Activated CD8-positive, alpha-beta memory T cell treated with anti-CD3 and anti-CD28 coated beads for 36 hours (primary cell): ENCODE measurements around the gene DIP2B. TPM values are rescaled to one million over a fixed set of nuclear protein-coding genes. Genes with fewer than 3 reads are reported as not detected.

Experiments used
- CTCF ChIA-PET: fragments of 350-600 bp; sonication (Branson Sonifier 250); formaldehyde crosslinking; loops from one replicate; lab custom pipeline; 2021; ENCODE audit warnings: antibody characterized with exemption; lab: Charles Lee
- POLR2A ChIA-PET: fragments of 350-600 bp; sonication (Branson Sonifier 250); formaldehyde crosslinking; loops from one replicate; lab custom pipeline; 2021; ENCODE audit warnings: antibody characterized with exemption; lab: Charles Lee
- total RNA-seq, 2 experiments: library from RNA; stranded (reverse); gene quantifications; one replicate each; pipeline ENCODE4 v1.2.3, GENCODE V29; 2021

The DIP2B gene
- total RNA-seq, 2 experiments from 2014 or later, result 21.7 to 22.2 TPM

DNA sequence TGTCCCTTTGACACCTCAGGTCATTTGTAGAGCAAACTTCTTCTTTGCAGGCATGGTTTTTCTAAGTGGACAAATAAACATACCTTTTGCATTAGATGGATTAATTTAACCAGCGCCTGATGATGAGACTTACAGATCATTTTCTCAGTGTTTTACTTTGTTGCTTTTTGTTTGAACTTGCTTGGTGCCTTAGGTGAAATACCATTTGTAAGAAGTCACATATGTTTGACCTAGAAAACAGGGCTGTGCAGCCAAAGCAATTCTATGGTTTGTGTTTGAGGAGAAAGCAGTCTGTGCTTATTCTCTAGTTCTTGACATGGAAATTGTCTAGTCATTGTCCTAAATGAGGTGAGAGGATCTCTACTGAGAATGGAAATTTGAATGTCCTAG, 111.1 kb downstream of the DIP2B start:
- ChIA-PET CTCF (interaction anchor here (1.1 kb wide), 1 partner anchor 111 kb away, joined by 3 read pairs; the partner anchor contains the start of gene DIP2B), POLR2A (no interaction called here)

DNA sequence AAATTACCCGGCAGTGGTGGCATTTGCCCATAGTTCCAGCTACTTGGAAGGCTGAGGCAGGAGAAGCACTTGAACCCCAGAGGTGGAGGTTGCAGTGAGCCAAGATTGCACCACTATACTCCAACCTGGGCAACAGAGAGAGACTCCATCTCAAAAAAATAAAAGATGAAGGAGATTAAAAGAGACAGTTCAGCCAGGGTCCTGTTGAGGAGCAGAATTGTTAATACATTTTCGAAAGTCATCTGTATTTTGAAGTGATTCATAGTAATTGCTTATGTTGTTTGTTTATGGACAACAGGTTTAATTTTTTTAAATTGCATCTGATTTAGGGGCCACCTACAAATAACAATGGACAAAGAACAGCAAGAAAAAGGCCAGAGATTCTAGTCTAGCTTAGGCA, 112.9 kb downstream of the DIP2B start:
- ChIA-PET POLR2A (no interaction called here), CTCF (no interaction called here)

DNA sequence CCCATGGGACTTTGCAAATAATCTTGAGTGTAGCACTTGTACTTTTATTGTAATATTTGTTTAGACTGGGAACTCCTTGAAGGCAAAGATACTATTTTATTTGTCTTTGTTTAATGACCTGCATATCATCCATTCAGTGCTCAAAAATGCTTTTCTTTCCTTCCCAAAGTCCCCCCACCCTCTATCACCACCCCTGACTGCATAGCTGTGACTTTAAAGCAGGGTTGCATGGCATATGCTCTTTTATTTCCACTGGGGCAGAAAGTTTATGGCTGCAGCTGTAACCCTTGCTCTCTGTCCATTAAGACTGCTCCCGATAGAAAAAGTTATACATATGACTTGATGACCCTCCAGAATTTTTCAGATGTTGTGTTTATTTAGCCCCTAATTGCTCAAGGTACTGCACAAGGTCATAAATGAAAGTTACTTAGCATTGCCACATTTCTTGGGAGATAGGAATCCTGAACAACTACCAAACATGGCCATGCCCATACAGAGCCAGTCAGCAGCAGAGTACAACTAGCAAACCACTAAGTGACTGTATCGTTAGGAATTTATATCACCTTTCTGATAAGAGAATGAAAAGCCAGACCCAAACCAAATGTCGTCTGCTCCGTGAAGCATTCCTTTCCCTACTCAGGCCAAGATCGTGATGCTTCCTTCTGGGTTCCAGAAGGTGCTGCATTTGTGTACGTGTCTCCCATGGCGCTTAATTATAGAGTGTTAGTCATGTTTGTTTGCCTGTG, 114.3 kb downstream of the DIP2B start:
- ChIA-PET POLR2A (interaction anchor here (0.6 kb wide), 1 partner anchor 46 kb away, joined by 3 read pairs; no protein-coding TSS in a partner anchor), CTCF (no interaction called here)

DNA sequence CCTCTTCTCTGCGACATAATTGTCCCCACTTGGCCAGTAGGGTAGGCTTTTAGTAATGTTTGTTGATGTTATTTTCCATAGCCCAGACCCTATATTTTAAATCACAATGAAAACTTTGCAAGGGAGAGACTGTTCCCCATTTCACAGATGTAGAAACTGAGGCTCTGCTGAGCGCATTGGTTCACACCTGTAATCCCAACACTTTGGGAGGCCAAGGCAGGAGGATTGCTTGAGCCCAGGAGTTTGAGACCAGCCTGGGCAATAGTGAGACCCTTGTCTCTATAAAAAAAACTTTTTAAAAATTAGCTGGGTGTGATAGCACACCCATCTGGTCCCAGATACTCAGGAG, 114.8 kb downstream of the DIP2B start:
- ChIA-PET POLR2A (no interaction called here), CTCF (interaction anchor here (0.5 kb wide), 1 partner anchor 20 kb away, joined by 4 read pairs; no protein-coding TSS in a partner anchor)

DNA sequence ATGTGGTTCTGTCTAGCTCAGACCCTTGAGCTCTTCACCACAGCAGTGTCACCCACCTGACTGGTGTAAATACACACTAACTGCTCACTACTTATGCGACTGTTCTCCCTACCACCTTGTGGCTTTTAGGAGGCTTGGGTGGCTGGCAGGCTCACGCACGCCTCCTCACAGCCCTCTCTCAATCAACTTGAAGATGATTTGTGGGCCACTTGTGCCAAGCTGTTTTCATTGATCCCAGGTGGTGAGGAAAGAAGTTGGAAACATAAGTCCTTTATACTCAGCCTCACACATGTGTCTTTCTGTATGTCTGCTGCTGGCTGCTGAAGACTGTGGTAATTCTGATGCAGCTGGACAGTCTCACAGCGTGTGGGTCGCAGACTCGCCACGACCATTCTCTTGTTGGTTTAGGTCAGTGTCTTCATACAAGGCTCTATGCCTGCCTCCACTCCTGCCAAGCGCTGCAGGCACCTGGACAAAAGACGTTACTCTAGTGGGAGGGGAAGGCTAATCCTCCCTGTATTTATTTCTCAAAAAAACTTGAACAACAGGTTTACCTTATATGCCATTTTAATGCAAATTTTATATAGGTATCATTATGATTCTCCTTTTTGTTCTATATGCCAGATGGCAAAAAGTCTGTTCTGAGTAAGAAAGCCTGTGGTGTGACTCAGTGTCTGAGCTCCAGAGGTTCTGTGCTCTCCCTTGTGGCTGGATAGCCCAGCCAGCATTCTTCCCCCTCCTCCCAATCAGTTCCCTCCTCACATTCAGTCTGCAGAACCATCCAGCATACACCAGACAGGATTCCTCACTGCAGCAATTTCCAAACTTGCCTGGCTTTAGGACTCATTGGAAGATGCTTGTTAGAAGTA, 115.6 kb downstream of the DIP2B start:
- POLR2A ChIA-PET, result interaction anchor here (0.6 kb wide), 1 partner anchor 79 kb away, joined by 3 read pairs; no protein-coding TSS in a partner anchor
- CTCF ChIA-PET, result interaction anchor here (0.5 to 1.8 kb wide), 3 partner anchors 18 to 107 kb away, joined by 4 to 7 read pairs (median 4); no protein-coding TSS in a partner anchor

DNA sequence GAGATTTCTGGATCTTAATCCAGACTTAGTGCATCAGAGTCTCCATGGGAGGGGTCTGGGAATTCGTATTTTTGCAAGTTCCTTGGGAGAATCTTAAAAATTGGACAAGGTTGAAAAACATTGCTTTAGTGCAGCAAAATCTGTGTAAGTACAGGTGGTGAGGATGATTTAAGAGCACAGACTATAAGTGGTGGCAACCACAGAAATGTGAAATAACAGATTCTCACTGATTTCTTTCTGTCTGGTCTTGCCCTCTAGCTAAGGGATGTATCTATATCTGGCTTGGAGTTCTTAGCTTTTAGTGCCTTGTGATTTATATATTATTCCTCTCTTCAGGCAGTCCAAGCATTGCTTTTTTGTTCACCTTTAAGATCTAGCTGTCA, 116.2 kb downstream of the DIP2B start:
- POLR2A ChIA-PET, result interaction anchor here (0.6 kb wide), 1 partner anchor 79 kb away, joined by 3 read pairs; no protein-coding TSS in a partner anchor
- CTCF ChIA-PET, result interaction anchor here (1.0 to 1.8 kb wide), 2 partner anchors 17 to 107 kb away, joined by 4 to 7 read pairs; no protein-coding TSS in a partner anchor

DNA sequence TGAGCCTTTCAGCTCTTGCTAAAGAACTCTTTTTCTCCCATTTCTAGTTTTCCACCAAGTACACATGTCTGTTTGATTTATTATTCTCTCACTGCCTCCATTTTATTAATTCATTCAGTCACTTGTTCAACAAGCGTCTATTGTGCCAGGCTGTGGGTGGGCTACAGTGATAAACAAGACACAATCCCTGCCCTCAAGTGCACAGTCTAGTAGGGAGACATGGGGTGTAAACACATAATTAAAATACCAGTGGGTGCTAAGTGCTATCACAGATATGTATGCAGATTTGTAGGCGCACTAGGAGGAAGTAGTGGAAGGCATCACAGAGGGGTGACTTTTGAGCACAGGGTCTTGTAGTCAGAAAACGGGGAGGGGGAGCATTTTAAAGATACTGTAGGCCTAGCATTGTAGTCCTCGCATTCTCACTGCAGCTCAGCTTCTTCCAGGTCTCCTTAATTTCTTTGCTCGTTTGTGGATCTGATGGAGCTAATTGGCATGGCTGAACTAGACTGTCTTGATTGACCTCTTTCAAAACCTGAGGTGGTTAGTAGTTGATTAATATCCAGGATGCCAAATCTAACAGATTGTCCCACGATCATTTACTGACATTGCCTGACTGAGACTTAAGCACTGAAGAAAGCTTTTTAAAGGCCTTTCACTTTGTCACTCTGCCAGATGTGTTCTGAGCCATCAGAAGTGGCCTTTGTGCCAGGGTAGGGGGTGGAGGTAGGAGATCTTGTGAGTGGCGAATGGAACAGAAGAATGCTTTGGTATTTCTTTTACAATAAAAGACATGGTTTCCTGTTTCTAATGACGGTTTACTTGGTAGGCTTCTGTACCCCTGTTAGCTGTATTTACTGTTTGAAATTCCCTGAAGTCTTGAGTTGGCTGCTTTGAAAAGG, 116.9 kb downstream of the DIP2B start:
- ChIA-PET CTCF (interaction anchor here (1.0 to 1.8 kb wide), 2 partner anchors 17 to 108 kb away, joined by 4 to 7 read pairs; no protein-coding TSS in a partner anchor), POLR2A (no interaction called here)

DNA sequence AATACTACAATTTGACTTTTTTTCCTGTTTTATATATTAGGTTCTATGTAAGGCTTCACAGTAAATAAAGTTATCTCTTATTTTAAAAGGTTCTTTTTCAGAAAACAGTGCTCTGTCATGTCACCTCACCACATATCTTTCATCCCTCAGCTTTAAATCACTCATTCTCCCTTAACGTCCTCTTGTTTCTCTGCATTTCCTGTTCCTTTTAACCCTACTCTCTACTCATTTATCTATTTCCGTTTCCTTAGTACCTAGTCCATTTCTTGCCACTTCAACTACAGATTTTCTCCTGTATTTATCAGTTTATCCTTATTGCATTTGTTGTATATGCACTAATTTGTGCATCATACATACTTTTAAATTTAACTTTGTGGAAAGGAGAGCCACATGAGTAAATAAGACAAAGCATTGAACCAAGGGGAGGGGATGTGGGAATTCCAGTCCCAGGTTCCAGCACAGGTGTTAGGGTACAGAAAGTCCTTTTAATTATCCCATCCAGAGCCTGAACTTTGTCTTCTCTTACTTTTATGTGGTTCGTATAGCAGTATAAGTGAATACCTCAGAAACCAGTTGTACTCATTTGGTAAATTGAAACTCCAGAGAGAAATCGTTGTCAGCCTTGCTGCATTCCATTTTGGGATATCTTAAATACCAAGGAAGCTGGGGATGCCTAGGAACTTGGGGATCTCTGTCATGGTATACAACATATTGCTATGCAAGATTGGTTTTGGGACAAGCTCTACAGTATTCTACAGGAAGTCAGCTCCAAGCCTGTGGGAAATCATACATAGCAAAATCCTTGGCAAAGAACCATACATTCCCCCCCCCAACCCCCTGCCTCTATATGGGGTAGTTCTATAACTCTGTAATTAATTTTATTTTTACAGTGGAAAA, 120.5 kb downstream of the DIP2B start:
- CTCF ChIA-PET, result interaction anchor here (1.2 kb wide), 1 partner anchor 116 kb away, joined by 3 read pairs; no protein-coding TSS in a partner anchor
- POLR2A ChIA-PET, result no interaction called here

DNA sequence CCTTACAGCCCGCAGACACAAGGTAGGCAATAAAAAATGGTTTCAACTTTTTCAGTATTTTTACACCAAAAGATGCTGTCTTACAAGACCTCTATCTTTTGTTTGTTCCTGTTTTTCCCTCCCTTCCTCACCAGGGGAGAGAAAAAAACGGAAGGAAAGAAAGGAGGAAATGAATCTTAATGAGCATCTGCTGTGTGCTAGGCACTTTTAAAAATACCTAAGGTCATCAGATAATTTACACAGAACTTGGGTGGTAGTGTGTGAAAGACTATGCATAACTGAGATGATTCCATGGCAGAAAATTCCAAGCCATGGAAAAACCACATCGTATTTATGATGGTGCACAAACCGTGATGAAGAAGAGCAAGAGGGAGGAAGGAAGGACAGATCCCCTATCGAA, 121.2 kb downstream of the DIP2B start:
- ChIA-PET POLR2A (no interaction called here), CTCF (no interaction called here)

DNA sequence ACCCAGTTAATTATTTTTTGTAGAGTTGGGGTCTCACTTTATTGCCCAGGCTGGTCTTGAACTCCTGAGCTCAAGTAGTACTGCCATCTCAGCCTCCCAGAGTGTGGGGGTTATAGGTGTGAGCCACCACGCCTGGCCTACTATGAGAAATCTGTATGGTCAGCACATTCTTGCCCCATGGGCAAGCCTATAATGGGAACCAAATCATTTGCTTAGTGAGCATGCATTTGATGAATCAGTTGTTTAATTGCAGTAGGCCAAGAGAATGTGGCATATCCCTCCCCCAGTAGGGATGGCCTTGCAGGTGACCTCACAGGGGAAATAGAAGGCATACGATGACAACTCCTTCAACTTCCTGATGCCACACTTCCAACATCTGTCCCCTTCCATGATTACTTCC, 122.7 kb downstream of the DIP2B start:
- ChIA-PET CTCF (no interaction called here), POLR2A (no interaction called here)

DNA sequence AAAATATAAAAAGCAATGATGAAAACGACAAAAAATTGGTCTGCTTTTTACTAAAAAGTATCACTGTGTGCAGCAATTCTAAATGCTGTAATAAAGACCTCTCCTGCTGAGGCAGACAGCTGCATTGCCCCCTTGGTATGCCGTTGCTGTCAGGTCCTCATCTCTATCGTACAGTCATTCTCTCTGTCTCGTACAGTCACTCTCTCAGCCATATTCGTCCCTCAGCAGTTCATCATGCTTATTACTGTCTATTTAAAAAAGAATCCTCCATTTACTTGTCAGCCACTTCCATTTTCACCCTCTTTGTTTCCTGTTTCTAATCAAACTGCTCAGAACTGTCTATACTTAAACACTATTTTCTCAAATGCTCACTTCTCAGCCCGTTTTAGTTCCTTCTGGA, 123.6 kb downstream of the DIP2B start:
- ChIA-PET POLR2A (no interaction called here), CTCF (no interaction called here)

DNA sequence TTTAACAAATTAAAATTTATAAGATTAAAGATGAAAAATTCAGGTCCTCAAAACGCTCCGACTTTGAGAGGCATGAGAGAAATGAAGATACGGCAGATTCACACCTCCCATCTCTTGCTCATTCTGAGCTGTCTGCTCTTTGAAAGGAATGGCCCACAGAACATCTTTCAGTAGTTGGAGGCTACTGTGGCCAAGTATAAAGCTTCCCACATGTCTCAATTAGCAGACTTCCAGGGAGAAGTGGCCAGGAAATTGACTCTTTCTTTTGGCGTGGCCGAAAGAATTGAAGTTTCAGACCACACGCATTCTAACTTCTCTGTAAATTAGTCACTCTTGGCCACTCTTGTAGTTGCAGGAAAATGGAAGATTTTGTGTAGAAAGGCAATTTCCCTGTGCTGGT, 129.2 kb downstream of the DIP2B start:
- ChIA-PET POLR2A (no interaction called here), CTCF (interaction anchor here (1.9 kb wide), 1 partner anchor 129 kb away, joined by 5 read pairs; the partner anchor contains the start of gene DIP2B)

DNA sequence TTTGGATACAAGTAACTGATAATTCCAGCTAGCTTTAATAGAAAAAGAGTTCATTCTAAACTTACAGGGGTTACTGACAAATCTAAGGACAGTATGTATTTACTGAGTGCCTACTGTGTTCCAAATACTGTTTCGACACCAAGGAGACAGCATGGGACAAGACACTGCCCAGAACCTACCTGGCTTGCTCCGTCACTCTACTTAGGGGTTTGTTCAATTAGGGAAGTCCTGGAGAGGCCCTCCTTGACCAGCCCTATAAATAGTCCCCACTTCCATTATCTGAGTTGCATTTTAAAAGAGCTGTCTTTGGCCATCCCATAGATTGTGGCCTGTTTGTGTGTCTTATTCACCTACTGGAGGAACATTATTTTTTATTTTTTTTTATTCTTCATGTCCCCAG, 129.6 kb downstream of the DIP2B start:
- ChIA-PET POLR2A (no interaction called here), CTCF (interaction anchor here (1.9 kb wide), 1 partner anchor 129 kb away, joined by 5 read pairs; the partner anchor contains the start of gene DIP2B)

DNA sequence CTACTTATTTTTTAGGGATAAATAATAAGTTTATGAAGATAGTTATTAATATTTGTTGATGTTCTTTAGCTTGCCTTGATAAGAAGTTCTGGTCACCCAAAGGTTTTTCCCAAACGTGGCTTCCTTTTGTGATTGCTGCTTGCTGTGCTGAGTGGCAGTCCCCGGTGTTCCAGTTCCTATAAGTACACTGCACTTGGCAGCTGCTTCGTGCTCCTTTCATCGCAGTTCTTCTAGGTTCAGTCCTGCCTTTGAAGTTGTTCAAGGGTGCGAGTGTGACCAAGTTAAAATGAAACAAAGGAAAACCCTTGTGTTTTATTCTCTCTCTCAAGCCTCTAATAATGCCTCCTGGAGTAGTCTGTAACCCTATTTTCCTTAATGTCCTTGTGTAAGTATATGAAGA, 130.6 kb downstream of the DIP2B start:
- POLR2A ChIA-PET, result no interaction called here

DNA sequence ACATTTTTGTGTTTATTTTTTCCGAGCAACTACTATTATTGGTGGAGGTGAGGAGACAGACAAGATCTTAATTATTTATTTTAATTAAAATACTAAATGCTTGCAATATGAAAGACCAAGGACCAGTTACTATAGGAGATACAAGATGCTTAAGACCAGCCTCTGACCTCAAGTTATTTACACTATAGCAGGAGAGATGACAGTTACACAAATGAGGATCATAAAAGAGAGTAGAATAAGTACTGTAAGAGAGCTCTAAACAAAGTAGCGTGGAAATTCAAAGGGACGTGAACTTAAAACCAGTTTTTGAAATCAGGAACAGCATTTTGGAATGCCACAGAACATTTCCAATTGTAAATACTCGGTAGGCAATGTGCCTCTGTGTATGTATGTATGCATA, 131.1 kb downstream of the DIP2B start:
- CTCF ChIA-PET, result interaction anchor here (0.6 to 0.8 kb wide), 2 partner anchors 72 to 126 kb away, joined by 3 to 4 read pairs; no protein-coding TSS in a partner anchor
- POLR2A ChIA-PET, result no interaction called here

More for the DNA sequence above, 130.6 kb downstream of the DIP2B start:
- CTCF ChIA-PET, result interaction anchor here (0.6 kb wide), 1 partner anchor 72 kb away, joined by 4 read pairs; no protein-coding TSS in a partner anchor

DNA sequence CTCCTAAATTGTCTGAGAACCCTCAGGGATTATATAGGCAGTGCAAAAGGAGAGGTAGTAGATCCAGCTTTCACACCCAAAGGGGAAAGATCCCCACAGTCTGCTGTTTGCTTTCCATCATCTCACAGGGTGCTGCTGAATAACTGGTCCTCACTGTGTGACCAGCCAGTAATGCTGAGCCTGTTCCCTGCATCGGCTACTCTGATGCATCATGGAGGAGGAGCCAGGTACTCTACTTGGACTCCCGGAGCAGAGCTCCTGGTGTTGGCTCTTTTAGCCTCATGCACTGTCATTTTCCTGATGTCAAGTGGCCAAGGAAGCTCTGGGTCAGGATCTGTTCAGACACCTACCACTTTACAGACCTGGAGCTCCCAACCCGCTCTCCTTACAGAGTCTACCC, 131.7 kb downstream of the DIP2B start:
- ChIA-PET POLR2A (no interaction called here), CTCF (interaction anchor here (0.7 to 0.9 kb wide), 3 partner anchors 26 to 132 kb away, joined by 3 read pairs; partner anchors contain the start of gene DIP2B)

DNA sequence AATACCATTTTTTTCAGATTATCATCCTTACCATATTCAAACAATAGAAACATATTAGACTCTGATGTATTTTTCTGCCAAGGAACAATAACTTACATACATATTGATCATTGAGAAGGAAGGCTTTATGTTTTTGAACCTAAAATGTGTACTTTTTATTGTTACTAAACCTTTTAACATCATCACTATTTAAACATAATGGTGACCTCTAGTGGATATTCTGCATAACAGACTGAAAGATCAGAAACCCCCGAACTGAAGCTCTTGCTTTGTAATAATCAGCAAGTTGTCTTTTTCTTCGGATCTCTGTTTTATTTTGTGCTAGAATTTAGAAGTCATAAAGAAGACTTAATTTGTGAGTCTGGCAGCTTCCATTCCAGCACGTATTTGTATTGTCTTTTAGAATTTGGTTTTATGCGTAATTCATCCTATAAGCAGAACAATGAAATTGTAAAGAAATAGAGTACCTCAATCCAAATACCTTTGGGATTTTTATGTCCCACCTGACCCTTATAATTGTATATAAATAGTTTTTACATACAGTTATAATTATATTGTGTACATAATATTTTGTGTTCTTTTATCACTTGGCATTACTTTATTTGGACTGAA, 133.2 kb downstream of the DIP2B start:
- ChIA-PET CTCF (interaction anchor here (0.6 to 1.5 kb wide), 9 partner anchors 17 to 234 kb away, joined by 3 to 13 read pairs (median 4); partner anchors contain the start of gene DIP2B), POLR2A (interaction anchor here (0.6 kb wide), 1 partner anchor 133 kb away, joined by 3 read pairs; the partner anchor contains the start of gene DIP2B)
